Esophagus mucosa (tissue), 1 donor: ENCODE data around the gene PACC1. TPM values are rescaled to one million over a fixed set of nuclear protein-coding genes. Genes with fewer than 3 reads are reported as not detected.
"Not testable (repeated sequence)": the region's sequence is repeated elsewhere in the genome, so short reads cannot be mapped to it uniquely, and the experiment has no call there.

Source experiments
- ATAC-seq: fragments of 200-7000 bp; cut with Tn5 transposase; one replicate; pipeline ENCODE4 v1.9.1; 2020
- total RNA-seq: library from RNA; stranded (reverse); gene quantifications from one replicate; pipeline ENCODE4 v1.2.4, GENCODE V29; 2023
- donor health status: DM: yes; HTN: yes; CAD: no.

The PACC1 gene
- total RNA-seq, 1 donor from 2014 or later: 5.7 TPM

DNA sequence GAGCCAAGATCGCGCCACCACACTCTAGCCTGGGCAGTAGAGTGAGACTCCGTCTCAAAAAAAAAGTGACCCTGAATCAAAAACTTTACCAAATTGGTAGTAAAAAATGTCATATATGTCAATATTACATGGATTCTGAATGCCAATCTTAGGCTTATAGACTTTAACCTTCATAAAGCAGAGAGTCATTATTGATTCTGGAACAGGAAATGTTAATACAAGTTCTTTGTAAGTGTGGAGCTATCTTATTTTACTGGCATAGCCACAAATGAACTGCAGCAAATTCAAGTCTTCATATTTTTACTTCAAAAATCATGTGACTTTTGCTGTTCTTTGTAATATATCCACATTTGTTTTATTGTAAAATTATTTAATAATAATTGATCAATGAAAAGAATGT lies 88.1 kb downstream of the PACC1 start:
- ATAC-seq: no peak

- no peak for ATAC-seq
These were observed 91.6 kb downstream of the PACC1 start for GRCh38 chr1:212323066-212323465.

DNA sequence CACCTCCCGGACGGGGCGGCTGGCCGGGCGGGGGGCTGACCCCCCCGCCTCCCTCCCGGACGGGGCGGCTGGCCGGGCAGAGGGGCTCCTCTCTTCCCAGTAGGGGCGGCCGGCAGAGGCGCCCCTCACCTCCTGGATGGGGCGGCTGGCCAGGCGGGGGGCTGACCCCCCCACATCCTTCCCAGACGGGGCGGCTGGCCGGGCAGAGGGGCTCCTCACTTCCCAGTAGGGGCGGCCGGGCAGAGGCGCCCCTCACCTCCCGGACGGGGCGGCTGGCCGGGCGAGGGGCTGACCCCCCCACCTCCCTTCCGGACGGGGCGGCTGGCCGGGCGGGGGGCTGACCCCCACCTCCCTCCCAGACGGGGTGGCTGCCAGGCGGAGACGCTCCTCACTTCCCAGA lies 93.7 kb downstream of the PACC1 start:
- not testable (repeated sequence) for ATAC-seq

- ATAC-seq: no peak
These were observed 96.8 kb downstream of the PACC1 start for GRCh38 chr1:212317916-212318315.

- peak; percentile 37 for ATAC-seq
These were observed 98.8 kb downstream of the PACC1 start for GRCh38 chr1:212315907-212316306.

DNA sequence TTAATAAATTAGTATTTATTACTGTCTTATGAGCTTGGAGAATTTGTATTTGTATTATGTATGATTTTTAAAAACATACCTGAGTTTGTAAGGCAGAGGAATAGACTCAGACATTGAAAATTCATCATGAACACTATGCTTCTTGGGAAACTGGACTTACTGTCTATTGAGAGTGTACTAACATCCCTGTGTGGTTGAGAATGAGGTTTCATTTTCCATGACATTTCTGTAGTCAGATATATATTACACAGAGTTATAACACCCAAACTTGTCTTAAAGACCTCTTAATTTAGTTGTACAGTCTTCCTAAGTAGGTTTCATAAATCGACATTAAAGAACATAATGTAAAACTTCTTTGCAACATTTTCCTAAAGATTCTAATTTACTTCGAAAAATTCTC lies 99.5 kb downstream of the PACC1 start:
- ATAC-seq: no peak

Other genes with a start within 250 kb of the PACC1 start
- gene PPP2R5A, start 129.5 kb downstream of the PACC1 start, total RNA-seq: 55.7 TPM
- 40.9 TPM for gene NENF, start 18.0 kb upstream of the PACC1 start, total RNA-seq
- gene ATF3, start 193.9 kb upstream of the PACC1 start, total RNA-seq: 2.7 TPM